ENCODE data around the gene FKBP6. TPM values are rescaled to one million over a fixed set of nuclear protein-coding genes. Genes with fewer than 3 reads are reported as not detected.

Gene FKBP6
- total RNA-seq, 1 experiment from 2014 or later = not detected

DNA sequence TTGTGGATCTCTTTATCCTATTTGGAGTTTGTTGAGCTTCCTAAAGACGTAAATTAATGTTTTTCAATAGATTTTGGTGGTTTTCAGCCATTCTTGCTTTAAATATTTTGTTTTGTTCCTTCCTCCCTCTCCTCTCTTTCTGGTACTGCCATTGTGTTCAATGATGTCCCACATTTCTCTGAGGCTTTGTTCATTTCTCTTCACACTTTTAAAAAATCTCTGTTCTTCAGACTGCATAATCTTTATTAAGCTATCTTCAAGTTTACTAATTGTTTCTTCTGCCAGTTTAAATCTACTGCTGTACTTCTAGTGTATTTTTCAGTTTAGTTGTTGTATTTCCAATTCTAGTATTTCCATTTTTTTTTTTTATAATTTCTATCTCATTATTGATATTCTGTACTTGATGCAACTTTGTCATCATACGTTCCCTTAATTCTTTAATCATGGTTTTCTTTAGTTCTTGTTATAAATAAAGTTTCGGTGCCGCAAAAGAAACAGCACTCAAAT, 60.0 kb downstream of the FKBP6 start:
- peaks cover 9 to 14% of the 10 kb centered on the region in 2 experiments for H3K4me1 Mint-ChIP-seq
- no peak overlapping the region for H2BK12ac ChIP-seq (ENCODE audit: insufficient read length, low read depth, low read length)
- no peaks in the 10 kb centered on the region; the same call in 1 of the 2 replicates for H3K27me3 ChIP-seq (ENCODE audit: insufficient read depth, low read length)
- TF ChIP-seq, protein P1, sequence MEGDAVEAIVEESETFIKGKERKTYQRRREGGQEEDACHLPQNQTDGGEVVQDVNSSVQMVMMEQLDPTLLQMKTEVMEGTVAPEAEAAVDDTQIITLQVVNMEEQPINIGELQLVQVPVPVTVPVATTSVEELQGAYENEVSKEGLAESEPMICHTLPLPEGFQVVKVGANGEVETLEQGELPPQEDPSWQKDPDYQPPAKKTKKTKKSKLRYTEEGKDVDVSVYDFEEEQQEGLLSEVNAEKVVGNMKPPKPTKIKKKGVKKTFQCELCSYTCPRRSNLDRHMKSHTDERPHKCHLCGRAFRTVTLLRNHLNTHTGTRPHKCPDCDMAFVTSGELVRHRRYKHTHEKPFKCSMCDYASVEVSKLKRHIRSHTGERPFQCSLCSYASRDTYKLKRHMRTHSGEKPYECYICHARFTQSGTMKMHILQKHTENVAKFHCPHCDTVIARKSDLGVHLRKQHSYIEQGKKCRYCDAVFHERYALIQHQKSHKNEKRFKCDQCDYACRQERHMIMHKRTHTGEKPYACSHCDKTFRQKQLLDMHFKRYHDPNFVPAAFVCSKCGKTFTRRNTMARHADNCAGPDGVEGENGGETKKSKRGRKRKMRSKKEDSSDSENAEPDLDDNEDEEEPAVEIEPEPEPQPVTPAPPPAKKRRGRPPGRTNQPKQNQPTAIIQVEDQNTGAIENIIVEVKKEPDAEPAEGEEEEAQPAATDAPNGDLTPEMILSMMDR (conservative IDR thresholded peaks at IDR 0.05) = no peak
- no peaks in the 10 kb centered on the region for H3K79me1 ChIP-seq (ENCODE audit: insufficient read depth, low read depth, low read length, poor library complexity, severe bottlenecking)
- H3K27ac ChIP-seq (ENCODE audit: insufficient read length, low read depth, low read length) = no peak overlapping the region
- H3K4me3 Mint-ChIP-seq = no peak overlapping the region
- WGBS (ENCODE audit: extremely low coverage, insufficient read length, low lambda C conversion rate) = no CpG with 5 or more reads among the region's 4 CpGs
- peaks cover 12% of the 10 kb centered on the region for H3K27me3 Mint-ChIP-seq (ENCODE audit: low read depth)
- H3K79me2 ChIP-seq (ENCODE audit: insufficient read depth, low read length) = no peaks in the 10 kb centered on the region
- H2AK5ac ChIP-seq (ENCODE audit: insufficient read length, low read length) = no peak overlapping the region
- no peaks in the 10 kb centered on the region for H3K9me3 ChIP-seq (ENCODE audit: control insufficient read depth, low read depth, low read length)
- H4K91ac ChIP-seq (ENCODE audit: insufficient read length, low read depth, low read length) = no peak overlapping the region
- H3K56ac ChIP-seq (ENCODE audit: insufficient read length, low read depth, low read length) = no peak overlapping the region
- peaks cover 28 to 38% of the 10 kb centered on the region in 2 experiments for H3K9me3 Mint-ChIP-seq
- H2AFZ ChIP-seq (ENCODE audit: low read length) = no peak overlapping the region
- H3K18ac ChIP-seq (ENCODE audit: insufficient read length, low read depth, low read length) = no peak overlapping the region
- H3K14ac ChIP-seq (ENCODE audit: insufficient read depth, low read length) = no peak overlapping the region
- H4K20me1 ChIP-seq (ENCODE audit: control insufficient read depth, insufficient read depth, insufficient read length) = no peaks in the 10 kb centered on the region
- H3K4me2 ChIP-seq (ENCODE audit: insufficient read depth, insufficient read length, low read length) = no peak overlapping the region
- no peak overlapping the region for H2BK5ac ChIP-seq (ENCODE audit: insufficient read length, low read length)
- H4K8ac ChIP-seq (replicated peaks; ENCODE audit: insufficient read length, low read depth, low read length) = no peak overlapping the region
- no peak overlapping the region for H4K5ac ChIP-seq (ENCODE audit: insufficient read length, low read depth, low read length)
- no peak overlapping the region for H2BK15ac ChIP-seq (ENCODE audit: low read depth, low read length)
- no peak overlapping the region for H3K9ac ChIP-seq (ENCODE audit: extremely low read depth, insufficient read length, low read length)
- no peak overlapping the region for H3K23ac ChIP-seq (ENCODE audit: insufficient read length, low read depth, low read length)
- no peak overlapping the region for H2BK120ac ChIP-seq (ENCODE audit: low read depth, low read length, poor library complexity, severe bottlenecking)
- peaks cover 2 to 8% (median 3%) of the 10 kb centered on the region in 3 experiments; a peak in 5 of 7 replicates for H3K36me3 Mint-ChIP-seq (ENCODE audit: insufficient read depth in 1 of 3, low read depth in 3 of 3)
- no peak overlapping the region for H3T11ph ChIP-seq (ENCODE audit: low read length)
- DNase-seq = no peak
- H3K23me2 ChIP-seq (ENCODE audit: insufficient read length, low read depth, low read length, poor library complexity, severe bottlenecking) = no peaks in the 10 kb centered on the region
- H3K27ac Mint-ChIP-seq = no peak overlapping the region
- H3K4me1 ChIP-seq (ENCODE audit: insufficient read depth, low read length) = peaks cover 3% of the 10 kb centered on the region; the same call in 1 of the 2 replicates
- no peak overlapping the region for H3K4ac ChIP-seq (ENCODE audit: low read depth, low read length)
- no peak overlapping the region for H2BK20ac ChIP-seq (ENCODE audit: low read depth, low read length, poor library complexity, severe bottlenecking)
